IPS-18c (cell line): ENCODE measurements around the gene ENTHD1.

Source experiments
- H3K4me3 ChIP-seq: 2 replicates; pipeline ENCODE4 v1.7.0; 2013; ENCODE audit warnings: low read depth, mild to moderate bottlenecking, low read length, moderate library complexity; ENCODE audit not compliant: insufficient read depth
- H3K9me3 ChIP-seq: one replicate; pipeline ENCODE4 v1.6.1; 2013; ENCODE audit warnings: mild to moderate bottlenecking, low read length, moderate library complexity; ENCODE audit not compliant: control insufficient read depth, insufficient read depth

The ENTHD1 gene

DNA sequence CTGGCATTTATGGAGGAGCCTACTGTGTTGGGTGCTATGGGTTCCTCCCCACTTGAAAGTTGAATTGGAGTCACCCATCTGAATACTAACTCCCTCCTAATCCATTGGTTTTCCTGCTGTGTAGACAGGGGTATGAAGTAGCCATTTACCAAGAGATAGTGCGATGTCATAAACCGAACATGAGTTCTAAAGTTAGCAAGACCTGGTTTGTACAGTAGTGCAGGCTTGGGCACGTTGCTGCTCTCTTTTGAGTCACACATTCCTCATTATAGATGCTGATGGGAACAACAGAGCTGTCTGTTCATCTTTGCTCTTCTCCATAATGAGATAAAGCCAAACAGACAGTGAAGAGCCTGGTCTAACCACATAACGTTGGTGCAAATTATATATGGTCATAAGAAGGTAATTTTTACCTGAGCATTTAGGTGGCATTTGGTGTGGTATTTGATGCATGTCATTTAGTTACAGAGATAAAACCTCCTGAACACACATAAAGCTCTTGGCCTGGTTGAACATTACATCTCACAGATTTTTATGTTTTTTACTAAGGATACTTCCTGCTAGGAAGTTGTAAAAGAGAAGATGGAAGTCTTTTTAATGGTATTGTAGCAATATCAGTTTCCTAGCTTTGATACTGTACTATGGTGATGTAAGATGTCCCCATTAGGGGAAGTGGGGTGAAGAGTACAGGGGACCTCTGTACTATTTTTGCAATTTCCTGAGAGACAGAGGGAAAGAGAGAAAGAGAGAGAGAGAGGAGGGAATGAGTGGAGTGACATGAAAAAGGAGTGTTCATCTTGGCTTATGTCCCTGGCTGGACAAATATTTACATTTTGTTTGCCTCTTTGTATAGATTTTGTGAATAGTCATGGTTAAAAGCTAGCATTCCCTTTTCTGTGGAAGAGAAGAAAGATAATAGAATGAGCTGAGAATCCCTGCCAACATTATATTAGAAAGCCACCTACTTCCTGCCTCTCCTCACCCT, 35.3 kb upstream of the ENTHD1 start:
- no peaks in the 10 kb centered on the region for H3K9me3 ChIP-seq
- no peak overlapping the region for H3K4me3 ChIP-seq

DNA sequence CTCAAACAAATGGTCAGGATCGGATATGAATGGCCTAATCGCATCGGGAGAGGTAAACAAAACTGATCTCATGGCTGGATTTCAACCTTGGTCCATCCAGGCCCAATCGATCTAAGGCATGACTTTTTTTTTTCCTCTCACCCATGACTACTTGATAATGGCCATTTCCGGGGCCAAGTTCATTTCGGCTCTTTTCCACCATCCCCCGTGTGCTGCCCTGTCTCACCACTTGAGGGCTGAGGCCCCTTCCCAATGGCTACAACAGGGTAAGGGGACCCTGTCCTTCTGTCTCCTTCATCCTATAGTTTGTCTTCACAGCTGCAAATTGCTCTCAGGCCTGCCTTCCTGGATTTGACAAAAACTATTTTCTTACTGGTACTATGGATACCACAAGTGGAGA, 34.0 kb upstream of the ENTHD1 start:
- no peak overlapping the region for H3K4me3 ChIP-seq
- no peaks in the 10 kb centered on the region for H3K9me3 ChIP-seq

DNA sequence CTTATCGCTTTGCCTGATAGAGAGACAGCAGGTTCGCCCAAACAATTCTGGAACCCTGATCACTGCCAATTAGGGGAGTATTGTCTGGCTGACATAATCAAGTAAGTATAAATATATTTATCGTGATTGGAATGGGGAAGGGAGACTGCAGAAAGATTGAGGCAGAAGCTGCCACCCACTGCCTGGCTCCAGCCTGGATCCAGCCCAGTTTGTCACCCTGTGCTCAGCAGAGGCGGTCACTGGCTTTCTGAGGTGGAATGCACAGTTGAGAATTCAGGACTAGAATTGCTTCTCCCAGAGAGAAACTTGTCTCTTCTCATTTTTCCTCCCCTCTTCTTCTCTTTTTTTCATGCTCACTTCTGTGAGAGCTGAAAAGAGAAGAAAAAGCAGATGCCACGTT, 33.2 kb upstream of the ENTHD1 start:
- Histone ChIP-seq H3K9me3 (no peaks in the 10 kb centered on the region), H3K4me3 (no peak overlapping the region)

DNA sequence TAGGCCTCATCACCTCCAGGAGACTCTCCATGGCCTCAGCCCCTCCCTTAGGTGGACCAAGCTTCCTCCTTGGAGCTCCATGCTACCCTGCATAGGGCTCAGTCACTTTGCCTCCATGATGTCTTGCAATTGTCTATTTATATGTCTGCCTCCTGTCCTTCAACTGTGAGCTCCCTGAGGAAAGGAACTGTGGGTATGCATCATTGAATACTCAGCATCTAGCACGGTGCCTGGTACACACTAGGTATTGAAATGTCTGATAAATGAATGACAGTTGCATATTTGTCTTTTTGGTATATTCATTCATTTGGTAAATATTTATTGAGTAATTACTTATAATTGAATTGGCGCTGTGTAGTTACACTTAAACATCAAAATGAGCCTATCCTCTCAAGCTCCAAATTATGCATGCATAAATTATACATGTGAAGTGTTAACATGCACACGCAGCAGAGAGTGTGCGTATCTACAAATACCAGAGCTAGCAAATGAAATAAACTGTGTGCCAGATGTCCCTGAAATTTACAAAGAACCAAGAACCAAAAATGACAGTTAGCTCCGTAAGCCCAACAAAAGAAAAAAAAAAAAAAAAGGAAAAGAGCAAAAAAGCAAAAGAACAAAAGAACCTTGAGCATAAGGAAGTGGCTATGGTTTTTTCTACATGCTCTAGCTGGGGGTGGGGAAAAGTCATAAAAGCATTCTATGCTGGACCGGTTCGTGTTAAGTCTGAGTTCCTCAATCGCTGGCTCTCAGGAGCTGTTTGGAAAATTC, 32.5 kb upstream of the ENTHD1 start:
- Histone ChIP-seq H3K4me3 (no peak overlapping the region), H3K9me3 (no peaks in the 10 kb centered on the region)

DNA sequence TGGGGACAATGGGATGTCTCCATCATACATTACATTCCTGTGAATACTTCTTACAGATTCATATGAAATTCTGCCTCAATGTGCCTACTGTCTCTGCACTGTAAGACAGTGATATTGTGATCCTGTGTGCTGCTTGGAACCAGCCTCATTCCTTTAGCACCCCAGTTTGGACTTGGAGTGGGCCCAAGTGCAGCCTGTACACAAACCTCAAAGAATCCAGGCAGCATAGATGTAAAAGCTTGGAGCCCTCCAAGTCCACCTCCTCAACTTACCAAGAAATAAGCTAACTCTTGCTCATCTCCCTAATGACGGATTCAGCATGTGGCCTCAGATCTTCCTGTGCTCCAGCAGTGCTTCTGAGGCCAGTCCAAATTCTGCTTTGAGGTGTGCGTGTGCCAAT, 31.7 kb upstream of the ENTHD1 start:
- no peak overlapping the region for H3K4me3 ChIP-seq
- H3K9me3 ChIP-seq: no peaks in the 10 kb centered on the region

DNA sequence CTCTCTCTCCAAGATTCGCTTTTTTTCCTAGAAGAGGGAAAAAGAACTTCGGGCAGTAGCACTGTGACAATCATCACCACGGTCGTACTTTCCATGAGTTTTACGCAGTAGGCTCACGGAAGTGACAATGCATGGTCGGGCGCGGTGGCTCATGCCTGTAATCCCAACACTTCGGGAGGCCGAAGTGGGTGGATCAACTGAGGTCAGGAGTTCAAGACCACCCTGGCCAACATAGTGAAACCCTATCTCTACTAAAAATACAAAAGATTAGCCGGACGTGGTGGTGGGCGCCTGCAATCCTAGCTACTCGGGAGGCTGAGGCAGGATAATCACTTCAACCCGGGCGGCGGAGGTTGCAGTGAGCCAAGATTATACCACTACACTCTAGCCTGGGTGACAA, 30.7 kb upstream of the ENTHD1 start:
- H3K9me3 ChIP-seq: no peaks in the 10 kb centered on the region
- H3K4me3 ChIP-seq: no peak overlapping the region

DNA sequence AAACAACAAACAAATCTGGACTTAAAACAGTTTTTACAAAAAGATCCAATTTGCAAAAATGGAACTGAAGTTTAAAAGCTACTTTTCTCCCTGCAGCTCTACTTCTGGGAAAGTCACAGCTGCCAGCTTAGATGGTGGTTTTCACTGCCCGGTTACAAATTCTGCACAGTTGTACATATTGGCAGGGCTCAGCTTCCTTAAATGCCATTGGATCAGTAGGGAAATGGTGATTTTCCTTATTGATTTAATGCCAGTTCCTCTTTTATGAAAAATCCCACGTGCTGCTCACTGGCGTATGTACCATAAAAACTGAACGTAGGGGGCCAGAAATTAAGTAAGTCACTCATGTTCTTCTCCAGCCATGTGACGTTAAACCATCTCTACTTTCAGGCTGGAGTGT, 30.1 kb upstream of the ENTHD1 start:
- Histone ChIP-seq H3K4me3 (no peak overlapping the region), H3K9me3 (no peaks in the 10 kb centered on the region)

DNA sequence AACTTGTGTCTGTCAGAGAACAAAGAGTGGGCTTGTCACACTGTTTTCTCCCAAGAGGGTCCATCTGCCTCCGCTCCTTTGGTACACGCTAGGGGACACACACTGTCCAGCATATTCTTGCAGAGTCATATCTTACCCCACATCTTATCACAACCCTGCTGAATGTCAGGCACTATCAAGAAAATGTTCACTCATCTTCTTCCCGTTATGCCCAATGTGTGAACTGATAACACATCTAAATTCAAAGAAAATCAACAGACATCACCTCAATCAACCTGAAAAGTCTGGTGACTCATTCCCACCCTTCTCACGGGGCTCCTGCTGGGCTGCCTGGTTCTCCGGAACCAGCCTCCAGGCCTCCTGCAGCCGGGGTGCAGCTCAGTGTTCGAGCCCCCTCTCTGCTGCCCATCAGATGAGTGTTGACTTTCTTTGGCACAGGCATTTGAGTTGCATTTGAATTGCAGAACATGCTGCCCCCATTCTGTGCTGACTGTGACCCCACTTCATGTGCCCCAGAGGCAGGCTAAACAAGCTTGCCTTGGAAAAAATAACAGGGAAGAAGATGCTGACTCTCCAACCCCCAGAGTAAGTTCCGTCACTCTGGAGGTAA, 26.7 kb upstream of the ENTHD1 start:
- no peak overlapping the region for H3K4me3 ChIP-seq
- no peaks in the 10 kb centered on the region for H3K9me3 ChIP-seq

DNA sequence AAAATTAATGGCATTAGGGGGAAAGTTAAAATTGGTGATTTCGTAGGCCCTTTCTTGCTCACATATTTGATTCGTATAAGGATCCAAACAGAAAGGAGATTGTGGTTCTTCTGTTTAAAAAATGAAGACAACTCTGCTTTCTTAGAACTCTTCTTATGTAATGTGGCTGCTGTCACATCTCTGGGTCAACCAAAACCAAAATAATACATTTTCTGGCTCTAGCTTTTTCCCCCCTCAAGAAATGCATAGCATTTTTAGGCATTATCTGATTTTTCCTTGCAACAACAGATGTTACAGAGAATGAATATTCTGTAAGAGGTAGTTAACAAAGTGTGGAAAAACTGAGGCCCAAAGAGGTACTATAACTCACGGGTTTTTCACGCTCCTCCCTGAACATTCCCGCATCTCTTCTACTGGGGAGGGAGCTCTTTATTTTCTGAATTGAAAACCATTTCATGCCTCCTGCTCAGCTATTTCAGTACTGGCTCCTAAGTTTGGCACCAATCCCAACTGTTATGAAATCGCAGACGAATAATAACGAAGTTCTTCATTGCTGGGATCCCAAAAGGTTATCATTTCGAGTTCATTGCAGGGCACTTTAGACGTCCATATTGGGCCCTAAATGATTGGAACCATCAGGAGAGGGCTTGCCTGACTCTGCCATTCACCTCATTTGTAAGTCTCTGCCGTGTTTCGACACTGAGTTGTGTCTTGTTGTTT, 24.4 kb upstream of the ENTHD1 start:
- H3K4me3 ChIP-seq: no peak overlapping the region
- H3K9me3 ChIP-seq: no peaks in the 10 kb centered on the region

DNA sequence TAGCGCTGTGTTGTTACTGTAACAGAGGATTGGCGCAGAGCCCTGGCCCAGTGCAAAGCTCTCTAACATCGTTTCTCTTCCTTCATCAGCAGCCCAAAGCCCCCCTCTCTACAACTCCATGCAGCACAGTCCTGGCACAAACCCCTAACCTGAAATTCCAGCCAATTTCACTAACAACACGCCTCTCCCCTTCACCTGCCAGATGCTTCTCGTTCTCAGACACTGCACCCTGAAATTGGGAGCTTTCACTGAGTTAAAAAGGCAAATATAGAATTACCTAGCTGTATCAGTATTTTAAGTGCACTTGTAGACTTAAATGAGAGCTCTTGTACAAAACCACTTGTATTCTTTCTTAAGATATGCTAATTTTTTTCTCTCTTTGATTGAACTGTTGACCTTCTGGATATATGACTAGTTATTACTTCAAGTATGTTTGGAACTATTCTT, 23.7 kb upstream of the ENTHD1 start:
- H3K9me3 ChIP-seq: no peaks in the 10 kb centered on the region
- no peak overlapping the region for H3K4me3 ChIP-seq

DNA sequence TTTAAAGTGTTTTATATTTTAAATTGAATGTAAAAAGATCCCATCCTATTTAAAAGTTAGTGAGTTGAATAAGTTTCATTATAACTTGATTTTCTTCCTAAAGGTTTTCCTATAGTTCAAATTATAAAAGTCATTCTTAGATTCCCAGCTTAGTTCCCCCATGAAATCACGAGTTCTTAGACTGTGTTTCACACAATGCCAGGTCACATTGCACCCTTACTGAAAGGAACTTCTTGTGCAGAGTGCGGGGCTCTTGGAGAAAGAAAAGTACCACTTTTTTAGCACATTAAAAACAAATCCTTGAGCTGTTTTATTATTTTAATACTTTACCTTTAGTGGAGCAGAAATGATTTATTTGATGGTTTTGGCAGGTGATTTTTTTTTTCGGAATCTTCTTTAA, 22.9 kb upstream of the ENTHD1 start:
- H3K9me3 ChIP-seq: no peaks in the 10 kb centered on the region
- H3K4me3 ChIP-seq: no peak overlapping the region

DNA sequence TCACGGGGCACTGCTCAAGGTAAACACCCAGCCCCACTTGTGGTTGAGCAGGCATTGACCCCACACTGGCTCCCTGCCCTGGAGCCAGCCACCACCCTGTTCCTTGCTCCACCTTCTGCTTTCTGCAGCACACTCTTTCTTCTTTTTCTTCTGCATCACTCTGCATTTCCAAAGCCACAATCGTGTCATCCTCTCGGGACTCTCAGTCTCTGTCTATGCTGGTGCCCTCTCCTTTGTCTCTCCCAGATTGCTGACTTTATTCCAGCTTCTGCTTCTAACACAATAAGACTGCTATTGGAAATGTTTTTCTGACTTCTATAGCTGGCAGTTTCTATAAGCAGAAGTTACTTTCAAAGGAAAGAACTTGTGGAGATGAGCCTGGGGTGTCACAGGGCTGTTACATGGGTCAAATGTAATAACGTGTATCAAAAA, 21.8 kb upstream of the ENTHD1 start:
- Histone ChIP-seq H3K4me3 (no peak overlapping the region), H3K9me3 (no peaks in the 10 kb centered on the region)

DNA sequence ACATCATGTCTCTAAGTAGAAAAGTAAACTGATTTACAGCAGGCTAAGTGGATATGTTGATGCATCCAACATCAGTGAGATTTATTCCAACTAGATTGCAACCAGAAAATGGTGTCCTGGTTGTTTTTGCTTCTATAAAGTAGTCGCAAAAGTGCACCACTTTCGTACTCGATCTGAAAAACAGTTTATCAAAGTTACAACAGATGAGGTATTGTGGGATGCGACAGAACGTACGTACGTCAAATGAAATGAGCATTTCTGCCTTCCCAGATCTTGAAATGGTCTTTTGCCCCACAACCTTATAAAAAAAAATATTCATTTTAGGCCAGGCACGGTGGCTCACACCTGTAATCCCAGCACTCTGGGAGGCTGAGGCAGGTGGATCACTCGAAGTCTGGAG, 21.0 kb upstream of the ENTHD1 start:
- Histone ChIP-seq H3K9me3 (no peaks in the 10 kb centered on the region), H3K4me3 (no peak overlapping the region)

DNA sequence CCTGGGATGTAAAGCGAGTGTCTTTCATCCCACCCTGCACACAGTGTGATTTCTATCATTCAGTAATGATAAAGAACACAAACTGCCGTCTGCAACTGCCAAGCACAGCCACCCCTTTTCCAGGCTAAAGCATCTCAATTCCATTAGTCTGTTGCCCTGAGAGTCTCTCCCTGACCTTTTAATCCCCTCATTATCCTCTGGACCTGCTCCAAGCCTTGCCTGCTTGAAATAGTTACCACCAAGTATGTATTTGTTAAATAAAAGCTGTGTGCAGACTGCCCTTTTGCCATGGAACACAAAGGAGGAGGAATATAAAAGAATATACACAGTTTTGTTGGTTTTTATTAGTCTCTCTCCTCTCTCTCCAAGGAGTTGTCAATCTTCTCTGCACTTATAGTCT, 20.3 kb upstream of the ENTHD1 start:
- Histone ChIP-seq H3K4me3 (no peak overlapping the region), H3K9me3 (no peaks in the 10 kb centered on the region)

DNA sequence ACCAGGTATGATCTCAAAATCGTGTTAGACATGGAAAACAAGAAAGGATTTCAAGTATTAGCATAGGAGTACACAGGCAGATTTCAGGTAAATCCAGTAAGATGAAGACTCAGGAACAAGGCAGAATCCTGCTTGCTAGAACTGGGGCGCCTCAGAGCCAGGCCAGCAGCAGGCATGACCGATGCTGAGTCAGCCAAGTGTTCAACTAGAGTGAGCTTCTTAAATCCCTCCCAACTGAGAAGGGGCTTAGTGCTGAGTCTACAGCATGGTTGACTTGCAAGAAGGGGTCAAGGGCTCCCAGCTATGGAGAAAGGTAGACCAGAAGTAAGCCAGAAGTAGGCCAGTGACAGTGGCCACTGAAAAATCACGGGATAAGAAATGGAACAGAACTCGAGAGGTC, 19.8 kb upstream of the ENTHD1 start:
- H3K9me3 ChIP-seq: no peaks in the 10 kb centered on the region
- H3K4me3 ChIP-seq: no peak overlapping the region

DNA sequence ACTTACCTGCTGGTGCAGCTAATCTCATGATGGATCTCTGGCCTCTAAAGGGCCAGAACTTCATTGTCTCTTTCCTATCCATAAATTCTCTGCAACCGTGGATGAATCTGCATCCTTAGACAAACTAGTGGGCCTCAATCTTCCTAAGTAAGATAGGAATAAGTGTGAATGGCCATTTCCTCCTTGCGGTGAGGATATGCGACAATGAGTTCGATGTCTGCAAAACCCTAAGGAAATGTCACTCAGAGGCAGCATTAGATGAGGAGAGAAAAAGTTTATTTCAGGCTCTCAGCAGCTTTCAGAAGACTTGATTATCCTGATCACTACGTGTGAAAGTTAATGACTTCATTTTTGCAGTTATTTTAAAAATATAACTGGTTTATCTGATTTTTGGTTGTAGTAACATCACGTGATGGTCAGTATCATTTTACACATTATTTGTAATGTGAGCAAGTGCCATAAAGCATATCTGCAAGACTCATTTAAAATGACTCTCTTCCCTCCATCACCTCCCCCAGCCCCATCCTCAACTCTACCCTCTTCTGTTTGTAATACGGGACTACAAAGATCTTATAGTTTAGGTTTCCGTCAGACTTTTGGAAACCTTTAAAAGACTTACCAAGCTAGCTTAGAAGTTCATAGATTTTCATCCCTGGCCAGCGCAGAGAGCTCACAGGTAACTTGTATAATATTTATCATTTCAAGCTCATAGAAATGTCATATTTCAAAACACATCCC, 17.5 kb upstream of the ENTHD1 start:
- H3K4me3 ChIP-seq: no peak overlapping the region
- no peaks in the 10 kb centered on the region for H3K9me3 ChIP-seq

DNA sequence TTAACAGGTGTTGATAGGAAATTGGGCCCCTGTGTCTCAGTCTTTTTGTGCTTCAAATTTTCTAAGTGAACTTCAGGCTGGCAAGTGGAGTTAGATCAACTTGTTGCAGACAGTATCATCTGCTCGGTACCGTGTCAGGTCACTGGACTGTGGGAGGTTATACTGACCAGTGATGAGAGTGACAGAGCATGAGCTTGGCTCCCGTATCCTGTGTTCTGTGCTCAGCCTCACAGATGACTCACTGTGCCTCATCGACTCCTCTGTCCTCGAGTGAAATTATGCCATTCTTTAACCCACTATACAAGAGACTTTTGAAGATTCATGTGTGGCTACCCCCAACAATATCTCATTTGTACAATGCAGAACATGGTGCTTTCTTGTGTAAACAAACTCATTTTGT, 15.2 kb upstream of the ENTHD1 start:
- H3K9me3 ChIP-seq: no peaks in the 10 kb centered on the region
- no peak overlapping the region for H3K4me3 ChIP-seq
